ENCODE measurements around the gene ENDOG.
"Not testable (repeated sequence)": the region's sequence is repeated elsewhere in the genome, so short reads cannot be mapped to it uniquely, and the experiment has no call there.

The ENDOG gene

GRCh38 chr9:128870128-128870940 is 52.0 kb downstream of the ENDOG start:
- no peak for DNase-seq

- DNase-seq: not testable (repeated sequence)
These were observed 52.6 kb downstream of the ENDOG start for GRCh38 chr9:128870941-128871265.

Measured in activated T-cell treated with anti-CD3 and anti-CD28 coated beads for 4 hours (primary cell).